HG03521 (cell line): ENCODE data around the gene PAK2.
"Not testable (repeated sequence)": the region's sequence is repeated elsewhere in the genome, so short reads cannot be mapped to it uniquely, and the experiment has no call there.

Experiments
- ATAC-seq: cut with Tn5 transposase; IDR thresholded peaks from one replicate; pipeline ENCODE4 v1.9.1; 2021; ENCODE audit warnings: mild to moderate bottlenecking, moderate library complexity; ENCODE audit not compliant: unreplicated experiment

PAK2 gene

DNA sequence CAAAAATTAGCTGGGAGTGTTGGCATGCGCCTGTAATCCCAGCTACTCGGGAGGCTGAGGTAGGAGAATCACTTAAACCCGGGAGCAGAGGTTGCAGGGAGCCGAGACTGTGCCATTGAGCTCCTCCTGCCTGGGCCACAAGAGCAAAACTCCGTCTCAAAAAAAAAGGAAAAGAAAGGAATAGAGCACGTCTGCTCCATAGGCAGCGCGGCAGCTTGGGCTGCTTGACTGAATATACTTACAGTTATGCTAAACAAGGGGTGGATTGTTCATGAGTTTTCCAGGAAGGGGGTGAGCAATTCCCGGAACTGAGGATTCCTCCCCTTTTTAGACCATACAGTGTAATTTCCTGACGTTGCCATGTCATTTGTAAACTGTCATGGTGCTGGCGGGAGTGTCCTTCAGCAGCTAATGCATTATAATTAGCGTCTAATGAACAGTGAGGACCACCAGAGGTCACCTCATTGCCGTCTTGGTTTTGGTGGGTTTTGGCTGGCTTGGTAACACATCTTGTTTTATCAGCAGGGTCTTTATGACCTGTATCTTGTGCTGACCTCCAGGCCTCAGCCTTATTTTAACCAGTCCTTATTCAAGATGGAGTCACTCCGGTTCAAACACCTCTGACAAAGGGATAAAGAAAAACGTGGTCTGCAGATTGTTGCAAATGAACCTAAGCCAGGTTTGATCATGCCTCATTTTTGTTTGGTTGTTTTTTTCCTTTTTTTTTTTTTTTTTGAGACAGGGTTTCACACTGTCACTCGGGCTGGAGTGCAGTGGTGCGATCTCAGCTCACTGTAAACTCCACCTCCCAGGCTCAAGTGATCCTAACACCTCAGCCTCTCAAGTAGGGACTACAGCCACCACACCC lies 103.1 kb downstream of the PAK2 start:
- ATAC-seq: no peak

DNA sequence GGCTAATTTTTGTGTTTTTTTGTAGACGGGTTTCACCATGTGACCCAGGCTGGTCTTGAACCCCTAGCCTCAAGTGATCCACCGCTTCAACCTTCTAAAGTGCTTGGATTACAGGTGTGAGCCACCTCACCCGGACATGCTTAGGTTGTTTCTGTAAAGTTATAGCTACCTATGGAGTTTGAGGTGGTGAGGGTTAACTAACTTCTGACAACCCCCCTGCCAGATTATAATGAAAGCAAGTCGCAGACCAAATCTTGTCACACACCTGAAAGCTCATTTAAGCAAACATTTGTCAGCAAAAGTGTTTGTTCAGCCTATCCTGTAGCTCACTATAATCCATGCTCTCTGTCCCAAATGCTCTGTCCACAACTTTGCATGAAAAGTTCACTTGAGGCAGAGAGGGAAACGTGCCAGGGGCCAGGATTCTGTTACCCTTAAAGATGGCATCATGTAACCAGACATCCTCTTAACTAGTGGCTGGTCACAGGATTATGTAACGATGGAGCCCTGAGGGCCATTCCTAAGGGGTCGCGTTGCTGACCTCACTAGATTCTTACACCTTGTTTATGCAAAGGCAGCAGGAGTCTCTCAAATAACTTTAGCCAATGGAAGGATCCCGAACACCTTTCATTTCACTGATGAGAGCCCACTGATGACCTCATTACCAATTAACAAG lies 103.9 kb downstream of the PAK2 start:
- ATAC-seq: no peak

DNA sequence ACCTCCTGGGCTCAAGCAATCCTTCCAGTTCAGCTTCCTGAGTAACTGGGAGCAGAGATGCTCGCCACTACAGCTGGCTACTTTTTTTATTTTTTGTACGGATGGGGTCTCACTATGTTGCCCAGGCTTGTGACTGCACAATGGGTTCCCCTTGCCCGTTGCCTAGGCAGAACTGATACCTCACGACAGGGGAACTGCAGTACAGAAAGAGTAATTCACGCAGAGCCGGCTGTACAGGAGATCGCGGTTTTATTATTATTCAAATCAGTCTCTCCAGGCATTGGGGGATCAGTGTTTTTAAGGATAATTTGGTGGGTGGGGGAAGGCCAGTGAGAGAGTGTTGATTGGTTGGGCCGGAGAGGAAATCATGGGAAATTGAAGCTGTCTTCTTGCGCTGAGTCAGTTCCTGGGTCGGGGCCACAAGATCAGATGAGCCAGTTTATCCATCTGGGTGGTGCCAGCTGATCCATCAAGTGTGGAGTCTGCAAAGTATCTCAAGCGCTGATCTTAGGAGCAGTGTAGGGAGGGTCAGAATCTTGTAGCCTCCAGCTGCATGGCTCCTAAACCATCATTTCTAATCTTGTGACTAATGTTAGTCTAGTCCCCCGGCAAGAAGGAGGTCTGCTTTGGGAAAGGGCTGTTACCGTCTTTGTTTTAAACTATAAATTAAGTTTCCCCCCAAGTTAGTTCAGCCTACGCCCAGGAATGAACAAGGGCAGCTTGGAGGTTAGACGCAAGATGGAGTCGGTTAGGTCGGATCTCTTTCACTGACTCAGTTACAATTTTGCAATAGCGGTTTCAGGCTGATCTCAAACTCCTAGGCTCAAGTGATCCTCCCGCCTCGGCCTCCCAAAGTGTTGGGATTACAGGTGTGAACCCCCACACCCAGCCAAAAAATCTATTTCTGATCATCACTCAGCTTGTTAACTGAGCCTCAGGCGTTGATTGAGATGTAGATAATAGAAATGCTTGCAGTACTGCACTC lies 104.9 kb downstream of the PAK2 start:
- ATAC-seq: not testable (repeated sequence)

DNA sequence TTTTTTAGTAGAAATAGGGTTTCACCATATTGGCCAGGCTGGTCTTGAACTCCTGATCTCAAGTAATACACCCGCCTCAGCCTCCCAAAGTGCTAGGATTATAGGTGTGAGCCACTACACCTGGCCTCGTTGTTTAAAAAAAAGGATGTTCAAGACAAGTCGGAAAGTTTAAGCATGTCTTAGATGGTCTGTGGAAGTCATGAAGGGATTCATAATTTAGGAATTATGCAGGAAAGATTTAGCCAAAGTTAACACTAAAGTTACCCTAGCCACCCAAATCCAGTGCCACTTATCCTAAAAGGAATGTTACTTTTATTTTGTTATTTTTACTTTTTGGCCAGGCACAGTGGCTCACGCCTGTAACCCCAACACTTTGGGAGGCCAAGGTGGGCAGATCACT lies 108.7 kb downstream of the PAK2 start:
- ATAC-seq: not testable (repeated sequence)

DNA sequence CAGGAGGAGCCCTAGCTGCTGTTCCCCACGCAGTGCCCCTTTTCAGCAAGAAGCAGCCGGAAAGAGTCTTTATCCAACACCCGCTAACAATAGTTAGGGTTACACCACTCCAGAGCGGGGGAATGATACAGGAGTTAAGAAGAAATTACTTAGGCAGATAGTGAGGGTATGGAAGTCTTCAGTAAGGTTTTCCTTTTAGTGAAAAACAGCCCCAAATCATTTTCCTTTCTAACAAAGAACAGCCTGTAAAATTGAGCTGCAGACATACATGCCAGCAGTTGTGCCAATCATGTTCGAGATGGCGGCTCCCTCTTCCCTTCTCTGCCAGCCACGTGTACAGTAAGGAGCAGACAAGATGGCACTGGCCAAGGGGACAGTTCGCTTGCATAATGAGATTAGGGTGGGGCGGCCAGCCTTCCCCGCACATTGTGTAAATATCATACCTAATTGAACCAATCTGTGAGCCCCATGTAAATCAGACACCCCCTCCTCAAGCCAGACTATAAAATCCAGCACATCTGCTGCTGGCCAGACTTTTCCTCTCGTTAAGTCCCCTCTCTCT lies 109.6 kb downstream of the PAK2 start:
- no peak for ATAC-seq

DNA sequence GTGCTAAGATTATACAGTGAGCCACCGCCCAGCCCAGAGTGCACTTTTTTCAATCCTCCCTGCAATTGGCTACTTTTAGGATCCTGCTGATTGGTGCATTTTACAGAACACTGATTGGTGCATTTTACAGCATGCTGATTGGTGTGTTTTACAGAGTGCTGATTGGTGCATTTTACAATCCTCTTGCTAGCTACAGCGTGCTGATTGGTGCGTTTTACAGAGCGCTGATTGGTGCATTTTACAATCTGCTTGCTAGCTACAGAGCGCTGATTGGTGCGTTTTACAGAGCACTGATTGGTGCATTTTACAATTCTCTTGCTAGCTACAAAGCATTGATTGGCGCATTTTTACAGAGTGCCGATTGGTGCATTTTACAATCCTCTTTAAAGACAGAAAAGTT lies 123.3 kb downstream of the PAK2 start:
- not testable (repeated sequence) for ATAC-seq

DNA sequence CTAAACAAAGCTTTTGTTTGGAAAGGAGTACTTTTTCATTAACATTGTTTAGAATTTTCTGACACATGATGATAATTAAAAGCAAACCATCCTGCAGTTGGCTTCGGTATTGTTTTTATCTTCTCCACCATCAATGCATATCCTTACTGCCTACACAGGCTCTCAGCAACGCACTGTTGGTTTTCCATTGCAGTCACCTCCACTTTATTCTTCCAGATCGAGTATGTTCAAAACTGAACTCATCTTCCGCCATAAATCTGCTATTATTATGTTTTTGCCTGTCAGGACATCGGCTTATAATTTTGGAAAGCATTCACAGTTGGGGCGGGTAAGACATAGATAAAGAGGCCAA lies 127.5 kb downstream of the PAK2 start:
- no peak for ATAC-seq

DNA sequence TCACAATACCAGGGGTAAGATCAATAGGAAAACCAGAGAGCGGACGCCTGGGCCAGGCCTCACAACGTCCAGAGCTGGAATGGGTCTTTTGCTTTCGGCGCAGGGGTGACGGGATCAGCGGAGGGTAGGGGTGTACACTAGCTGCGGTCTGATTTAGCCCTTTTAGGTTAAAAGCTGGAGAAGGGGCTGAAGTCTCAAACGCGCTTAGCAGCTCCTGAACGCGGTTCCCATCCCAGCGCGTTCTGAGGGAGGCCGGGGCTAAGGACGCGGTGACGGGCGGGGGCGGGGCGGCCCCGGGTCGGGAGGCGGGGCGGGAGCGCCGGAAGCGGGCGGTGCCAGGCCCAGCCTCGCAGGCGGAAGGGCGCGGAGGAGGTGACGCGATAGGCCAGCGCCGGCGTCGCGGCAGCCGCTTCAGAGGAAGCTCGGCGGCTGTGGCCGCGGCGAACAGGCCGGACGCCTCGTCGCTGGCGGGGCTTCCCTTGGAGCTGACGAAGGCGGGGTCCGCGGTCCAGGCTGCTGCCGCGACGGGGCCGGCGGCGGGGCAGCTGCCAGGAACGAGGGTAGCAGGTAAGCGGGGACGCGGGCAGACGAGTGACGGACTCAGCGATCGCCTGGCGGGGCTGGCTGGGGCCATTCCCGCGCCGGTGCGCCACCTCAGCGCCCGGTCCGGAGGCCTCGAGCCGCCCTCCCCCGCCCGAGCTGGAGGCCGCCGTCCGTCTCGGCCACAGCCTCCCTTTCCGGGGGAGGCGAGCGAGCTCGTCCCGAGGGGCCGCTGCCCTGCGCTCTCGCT lies 128.0 kb downstream of the PAK2 start, which contains the start of gene SENP5:
Gene SENP5 (plus strand): TSS at position 414 of the 790 bp plus-strand sequence. CDS start 17,262 bp downstream, outside the sequence.
- peak; percentile 90 for ATAC-seq

DNA sequence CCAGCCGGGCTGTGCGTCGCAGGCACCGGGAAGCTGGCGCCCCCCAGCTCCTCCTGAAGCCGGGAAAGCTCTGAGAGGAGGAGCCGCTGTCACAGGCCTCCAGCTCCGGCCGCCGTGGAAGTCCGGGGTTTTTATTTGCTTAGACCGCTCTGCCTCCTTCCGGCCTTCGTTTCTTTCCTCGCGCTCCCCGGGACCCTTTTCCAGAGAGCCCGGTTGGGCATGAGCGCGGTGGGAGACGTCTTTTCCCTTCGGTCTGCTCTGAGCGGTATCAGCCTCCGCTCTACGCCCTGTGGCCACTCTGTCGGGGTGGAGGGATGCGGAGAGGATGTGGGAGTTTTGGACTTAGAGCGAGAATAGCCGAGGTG lies 128.6 kb downstream of the PAK2 start:
- peak; percentile 16 for ATAC-seq

DNA sequence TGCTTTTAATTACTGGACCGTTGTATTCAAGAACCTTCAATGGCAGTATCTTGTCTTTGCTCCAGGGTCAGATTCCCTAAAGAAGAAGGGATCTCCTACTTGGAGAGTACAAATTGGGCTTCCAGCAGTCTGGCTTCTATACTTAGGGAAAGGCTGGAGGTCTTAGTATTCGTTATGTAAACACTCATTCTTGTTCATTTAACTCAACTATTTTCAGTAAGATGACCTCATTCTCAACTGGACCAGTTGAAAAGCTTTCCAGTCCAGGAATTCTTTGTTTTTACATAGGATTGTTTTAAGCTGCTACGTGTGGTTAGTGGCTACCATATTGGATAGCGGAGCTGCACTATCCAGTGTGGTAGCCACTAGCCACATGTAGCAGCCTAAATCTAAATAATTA lies 132.7 kb downstream of the PAK2 start:
- no peak for ATAC-seq

DNA sequence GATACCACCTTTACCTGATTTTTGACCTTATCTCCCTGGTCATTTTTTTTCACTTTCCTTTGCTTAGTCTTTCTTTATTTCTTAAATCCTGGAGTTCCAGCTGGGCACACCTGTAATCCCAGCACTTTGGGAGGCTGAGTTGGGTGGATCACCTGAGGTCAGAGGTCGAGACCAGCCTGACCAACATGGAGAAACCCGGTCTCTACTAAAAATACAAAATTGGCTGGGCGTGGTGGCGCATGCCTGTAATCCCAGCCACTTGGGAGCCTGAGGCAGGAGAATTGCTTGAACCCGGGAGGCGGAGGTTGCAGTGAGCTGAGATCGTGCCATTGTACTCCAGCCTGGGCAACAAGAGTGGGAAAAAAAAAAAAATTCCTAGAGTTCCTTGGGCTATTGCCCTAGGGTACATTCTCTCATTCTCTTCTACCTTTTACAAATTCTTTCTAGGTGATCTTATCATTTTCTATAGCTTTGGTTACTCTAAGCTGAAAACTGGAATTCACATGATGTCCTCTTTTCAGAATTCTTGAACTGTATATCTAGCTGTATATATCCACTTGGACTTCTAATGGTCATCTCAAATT lies 134.9 kb downstream of the PAK2 start:
- ATAC-seq: not testable (repeated sequence)

DNA sequence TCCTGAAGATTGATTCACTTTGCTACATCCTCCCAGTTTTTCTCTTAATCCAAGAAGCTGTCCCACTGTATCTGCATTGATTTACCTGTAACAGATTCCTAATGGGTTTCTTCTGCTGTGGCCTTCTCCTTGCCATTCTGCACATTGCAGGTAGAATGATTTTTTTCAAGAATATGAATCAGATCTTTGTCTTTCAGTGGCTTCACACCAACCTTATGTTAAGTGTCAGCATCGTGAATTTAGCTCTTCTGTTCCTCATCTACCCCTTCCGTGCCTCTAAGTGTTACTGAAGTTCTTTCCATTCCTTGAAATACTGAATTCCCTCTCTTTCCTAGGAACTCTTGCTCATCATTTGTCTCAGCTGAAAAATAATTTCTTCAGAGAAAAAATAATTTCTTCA lies 135.6 kb downstream of the PAK2 start:
- ATAC-seq: no peak
